SK-N-SH treated with all-trans-retinoic acid at 6 μM for 48 hours (cell line): ENCODE results near the gene CCL17.

Experiments used
- ATAC-seq: fragments of 200-7000 bp; cut with Tn5 transposase; 3 replicates; pipeline ENCODE4 v1.9.1; 2020; ENCODE audit warnings: mild to moderate bottlenecking, moderate library complexity
- ARNTL ChIP-seq: fragments of 450-650 bp; formaldehyde crosslinking; IDR thresholded peaks from 2 replicates; pipeline ENCODE4 v1.5.0; 2020; ENCODE audit warnings: low read depth, mild to moderate bottlenecking, moderate library complexity, borderline replicate concordance
- BACH2 ChIP-seq: fragments of 250-450 bp; sonication (Bioruptor Pico); IDR thresholded peaks from 2 replicates; pipeline ENCODE4 v1.9.0; 2021; ENCODE audit warnings: mild to moderate bottlenecking, borderline replicate concordance
- CSDC2 ChIP-seq: fragments of 250-450 bp; sonication (Bioruptor Pico); IDR thresholded peaks from 2 replicates; pipeline ENCODE4 v1.5.0; 2020; ENCODE audit warnings: mild to moderate bottlenecking, moderate library complexity
- ESRRG ChIP-seq: fragments of 250-450 bp; sonication (Bioruptor Pico); IDR thresholded peaks from 2 replicates; pipeline ENCODE4 v1.6.1; 2021; ENCODE audit warnings: mild to moderate bottlenecking
- GLIS3 ChIP-seq: fragments of 250-450 bp; sonication (Bioruptor Pico); IDR thresholded peaks from 2 replicates; pipeline ENCODE4 v1.5.0; 2020; ENCODE audit warnings: mild to moderate bottlenecking, moderate library complexity
- ISL1 ChIP-seq: fragments of 250-450 bp; sonication (Bioruptor Pico); IDR thresholded peaks from 2 replicates; pipeline ENCODE4 v2.1.2; 2022; ENCODE audit warnings: mild to moderate bottlenecking, moderate library complexity
- PPARA ChIP-seq: fragments of 250-450 bp; sonication (Bioruptor Pico); IDR thresholded peaks from 2 replicates; pipeline ENCODE4 v1.5.0; 2020; ENCODE audit warnings: mild to moderate bottlenecking, borderline replicate concordance
- RARB ChIP-seq: fragments of 250-450 bp; sonication (Bioruptor Pico); IDR thresholded peaks from 2 replicates; pipeline ENCODE4 v1.8.0; 2021; ENCODE audit warnings: mild to moderate bottlenecking, moderate library complexity
- SNAI2 ChIP-seq: fragments of 250-450 bp; sonication (Bioruptor Pico); IDR thresholded peaks from 2 replicates; pipeline ENCODE4 v1.5.0; 2020; ENCODE audit warnings: mild to moderate bottlenecking, moderate library complexity
- TCF4 ChIP-seq: fragments of 250-450 bp; sonication (Bioruptor Pico); IDR thresholded peaks from 2 replicates; pipeline ENCODE4 v1.8.0; 2021; ENCODE audit warnings: mild to moderate bottlenecking, moderate library complexity, borderline replicate concordance
- TOX ChIP-seq: fragments of 250-450 bp; sonication (Bioruptor Pico); IDR thresholded peaks from 2 replicates; pipeline ENCODE4 v1.8.0; 2021; ENCODE audit warnings: mild to moderate bottlenecking, moderate library complexity, borderline replicate concordance
- ZC3H10 ChIP-seq: fragments of 250-450 bp; sonication (Bioruptor Pico); IDR thresholded peaks from 2 replicates; pipeline ENCODE4 v1.5.1; 2021; ENCODE audit warnings: mild to moderate bottlenecking, moderate library complexity
- ZFP3 ChIP-seq: fragments of 250-450 bp; sonication (Bioruptor Pico); IDR thresholded peaks from 2 replicates; pipeline ENCODE4 v1.5.0; 2020; ENCODE audit warnings: mild to moderate bottlenecking, moderate library complexity
- ZFP30 ChIP-seq: fragments of 450-650 bp; formaldehyde crosslinking; IDR thresholded peaks from 2 replicates; pipeline ENCODE4 v1.5.0; 2022; ENCODE audit warnings: mild to moderate bottlenecking, moderate library complexity
- ZNF565 ChIP-seq: fragments of 450-650 bp; formaldehyde crosslinking; conservative IDR thresholded peaks from 2 replicates; pipeline ENCODE4 v1.5.0; 2020; ENCODE audit warnings: low read depth, mild to moderate bottlenecking, moderate library complexity
- ZNF8 ChIP-seq: fragments of 450-650 bp; formaldehyde crosslinking; IDR thresholded peaks from 2 replicates; pipeline ENCODE4 v1.5.0; 2020; ENCODE audit warnings: mild to moderate bottlenecking, moderate library complexity
- TF ChIP-seq, protein P1 (sequence below): fragments of 250-450 bp; sonication (Bioruptor Pico); IDR thresholded peaks from 2 replicates; pipeline ENCODE4 v1.5.1; 2021; ENCODE audit warnings: mild to moderate bottlenecking, moderate library complexity
- TF ChIP-seq, protein P2 (sequence below): fragments of 250-450 bp; sonication (Bioruptor Pico); IDR thresholded peaks from 2 replicates; pipeline ENCODE4 v1.5.1; 2020; ENCODE audit warnings: low read depth, mild to moderate bottlenecking, moderate library complexity
- TF ChIP-seq, protein P3 (sequence below): fragments of 250-450 bp; sonication (Bioruptor Pico); IDR thresholded peaks from 2 replicates; pipeline ENCODE4 v1.5.0; 2020; ENCODE audit warnings: mild to moderate bottlenecking, moderate library complexity

The CCL17 gene

DNA sequence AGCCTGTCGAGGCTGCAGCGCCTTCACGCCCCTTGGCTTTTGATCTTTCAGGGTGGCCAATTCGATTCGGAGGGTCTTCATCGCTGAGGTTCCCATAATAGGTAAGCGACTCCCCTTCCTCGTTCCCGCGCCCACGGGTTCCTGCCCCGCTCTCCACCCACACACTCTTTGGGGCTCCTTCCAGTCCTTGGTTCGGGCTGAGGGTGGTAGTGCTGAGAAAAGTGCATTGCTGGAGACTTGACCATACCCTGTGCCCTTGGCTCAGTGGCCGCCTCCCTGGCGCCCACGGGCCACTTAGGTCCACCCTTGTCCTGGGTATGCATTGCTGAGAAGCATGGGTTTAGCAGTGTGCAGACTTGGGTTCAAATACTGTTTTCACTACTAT, 58.4 kb downstream of the CCL17 start:
- peak; percentile 78 for ATAC-seq

DNA sequence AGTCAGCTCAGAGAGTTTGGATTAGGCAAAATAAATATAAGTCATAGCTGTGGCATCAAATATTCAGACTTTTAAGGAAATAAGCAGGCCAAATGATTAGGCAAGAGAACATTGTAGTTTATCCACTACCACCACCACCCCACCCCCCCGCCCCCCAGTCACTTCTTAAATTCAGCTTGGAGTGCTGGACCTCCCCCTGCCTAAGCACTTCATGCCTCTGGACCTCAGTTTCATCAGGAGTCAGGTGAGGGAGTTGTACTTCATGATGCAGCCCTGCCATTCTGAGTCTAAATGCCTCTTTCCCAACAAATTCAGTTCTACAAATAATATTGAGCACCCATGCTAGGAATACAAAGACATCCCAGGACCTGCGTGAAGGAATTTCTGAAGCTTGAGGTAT, 60.0 kb downstream of the CCL17 start:
- no peak for ATAC-seq
- TF ChIP-seq SNAI2 (CRISPR knock-in tag) (no peak), ZFP30 (no peak), PPARA (CRISPR knock-in tag) (no peak), ZC3H10 (no peak), CSDC2 (CRISPR knock-in tag) (no peak), ZFP3 (CRISPR knock-in tag) (no peak), ZNF8 (CRISPR knock-in tag) (no peak), ESRRG (CRISPR knock-in tag) (no peak), GLIS3 (no peak), BACH2 (CRISPR knock-in tag) (no peak), ARNTL (no peak), TOX (CRISPR knock-in tag) (no peak), ISL1 (CRISPR knock-in tag) (no peak), RARB (no peak), ZNF565 (CRISPR knock-in tag) (no peak)
- TF ChIP-seq, protein P1, sequence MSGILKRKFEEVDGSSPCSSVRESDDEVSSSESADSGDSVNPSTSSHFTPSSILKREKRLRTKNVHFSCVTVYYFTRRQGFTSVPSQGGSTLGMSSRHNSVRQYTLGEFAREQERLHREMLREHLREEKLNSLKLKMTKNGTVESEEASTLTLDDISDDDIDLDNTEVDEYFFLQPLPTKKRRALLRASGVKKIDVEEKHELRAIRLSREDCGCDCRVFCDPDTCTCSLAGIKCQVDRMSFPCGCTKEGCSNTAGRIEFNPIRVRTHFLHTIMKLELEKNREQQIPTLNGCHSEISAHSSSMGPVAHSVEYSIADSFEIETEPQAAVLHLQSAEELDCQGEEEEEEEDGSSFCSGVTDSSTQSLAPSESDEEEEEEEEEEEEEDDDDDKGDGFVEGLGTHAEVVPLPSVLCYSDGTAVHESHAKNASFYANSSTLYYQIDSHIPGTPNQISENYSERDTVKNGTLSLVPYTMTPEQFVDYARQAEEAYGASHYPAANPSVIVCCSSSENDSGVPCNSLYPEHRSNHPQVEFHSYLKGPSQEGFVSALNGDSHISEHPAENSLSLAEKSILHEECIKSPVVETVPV, result no peak
- TF ChIP-seq, protein P2, sequence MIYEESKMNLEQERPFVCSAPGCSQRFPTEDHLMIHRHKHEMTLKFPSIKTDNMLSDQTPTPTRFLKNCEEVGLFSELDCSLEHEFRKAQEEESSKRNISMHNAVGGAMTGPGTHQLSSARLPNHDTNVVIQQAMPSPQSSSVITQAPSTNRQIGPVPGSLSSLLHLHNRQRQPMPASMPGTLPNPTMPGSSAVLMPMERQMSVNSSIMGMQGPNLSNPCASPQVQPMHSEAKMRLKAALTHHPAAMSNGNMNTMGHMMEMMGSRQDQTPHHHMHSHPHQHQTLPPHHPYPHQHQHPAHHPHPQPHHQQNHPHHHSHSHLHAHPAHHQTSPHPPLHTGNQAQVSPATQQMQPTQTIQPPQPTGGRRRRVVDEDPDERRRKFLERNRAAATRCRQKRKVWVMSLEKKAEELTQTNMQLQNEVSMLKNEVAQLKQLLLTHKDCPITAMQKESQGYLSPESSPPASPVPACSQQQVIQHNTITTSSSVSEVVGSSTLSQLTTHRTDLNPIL, result no peak
- TF ChIP-seq, protein P3, sequence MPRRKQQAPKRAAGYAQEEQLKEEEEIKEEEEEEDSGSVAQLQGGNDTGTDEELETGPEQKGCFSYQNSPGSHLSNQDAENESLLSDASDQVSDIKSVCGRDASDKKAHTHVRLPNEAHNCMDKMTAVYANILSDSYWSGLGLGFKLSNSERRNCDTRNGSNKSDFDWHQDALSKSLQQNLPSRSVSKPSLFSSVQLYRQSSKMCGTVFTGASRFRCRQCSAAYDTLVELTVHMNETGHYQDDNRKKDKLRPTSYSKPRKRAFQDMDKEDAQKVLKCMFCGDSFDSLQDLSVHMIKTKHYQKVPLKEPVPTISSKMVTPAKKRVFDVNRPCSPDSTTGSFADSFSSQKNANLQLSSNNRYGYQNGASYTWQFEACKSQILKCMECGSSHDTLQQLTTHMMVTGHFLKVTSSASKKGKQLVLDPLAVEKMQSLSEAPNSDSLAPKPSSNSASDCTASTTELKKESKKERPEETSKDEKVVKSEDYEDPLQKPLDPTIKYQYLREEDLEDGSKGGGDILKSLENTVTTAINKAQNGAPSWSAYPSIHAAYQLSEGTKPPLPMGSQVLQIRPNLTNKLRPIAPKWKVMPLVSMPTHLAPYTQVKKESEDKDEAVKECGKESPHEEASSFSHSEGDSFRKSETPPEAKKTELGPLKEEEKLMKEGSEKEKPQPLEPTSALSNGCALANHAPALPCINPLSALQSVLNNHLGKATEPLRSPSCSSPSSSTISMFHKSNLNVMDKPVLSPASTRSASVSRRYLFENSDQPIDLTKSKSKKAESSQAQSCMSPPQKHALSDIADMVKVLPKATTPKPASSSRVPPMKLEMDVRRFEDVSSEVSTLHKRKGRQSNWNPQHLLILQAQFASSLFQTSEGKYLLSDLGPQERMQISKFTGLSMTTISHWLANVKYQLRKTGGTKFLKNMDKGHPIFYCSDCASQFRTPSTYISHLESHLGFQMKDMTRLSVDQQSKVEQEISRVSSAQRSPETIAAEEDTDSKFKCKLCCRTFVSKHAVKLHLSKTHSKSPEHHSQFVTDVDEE (CRISPR knock-in tag), result no peak

More for the DNA sequence above, 58.4 kb downstream of the CCL17 start:
- TF ChIP-seq, protein P2, result no peak
- TF ChIP-seq TCF4, result no peak
